Immature natural killer cell (primary cell): ENCODE data around the gene SND1. TPM values are rescaled to one million over a fixed set of nuclear protein-coding genes. Genes with fewer than 3 reads are reported as not detected.

Experiments used
- DNase-seq, 3 donors: peaks; one replicate each; pipeline ENCODE4 v3.0.0; 2022; ENCODE audit warnings: mixed read lengths in 1 of 3
- H3K27ac Mint-ChIP-seq, 6 donors: one replicate each; pipeline ENCODE4 v1.8.0; 2020; ENCODE audit warnings: mixed read lengths in 6 of 6, mild to moderate bottlenecking in 5 of 6, inconsistent platforms in 4 of 6, moderate library complexity in 3 of 6
- H3K27me3 Mint-ChIP-seq, 3 donors: one replicate each; pipeline ENCODE4 v1.8.0; 2020 to 2021; ENCODE audit warnings: low read depth in 3 of 3, mild to moderate bottlenecking in 3 of 3, mixed read lengths in 3 of 3, moderate library complexity in 3 of 3, inconsistent platforms in 1 of 3
- H3K36me3 Mint-ChIP-seq, 3 donors: one replicate each; pipeline ENCODE4 v1.8.0; 2020; ENCODE audit warnings: mixed read lengths in 3 of 3, inconsistent platforms in 2 of 3, mild to moderate bottlenecking in 2 of 3
- H3K4me1 Mint-ChIP-seq, 2 donors: one replicate each; pipeline ENCODE4 v1.8.0; 2020; ENCODE audit warnings: inconsistent platforms in 2 of 2, mild to moderate bottlenecking in 2 of 2, mixed read lengths in 2 of 2, moderate library complexity in 1 of 2
- H3K4me3 Mint-ChIP-seq, 5 donors: one replicate each; pipeline ENCODE4 v1.8.0; 2020; ENCODE audit warnings: mild to moderate bottlenecking in 5 of 5, mixed read lengths in 5 of 5, inconsistent platforms in 3 of 5, moderate library complexity in 3 of 5
- H3K9me3 Mint-ChIP-seq, 6 donors: one replicate each; pipeline ENCODE4 v1.8.0; 2020; ENCODE audit warnings: mild to moderate bottlenecking in 6 of 6, mixed read lengths in 6 of 6, inconsistent platforms in 4 of 6, moderate library complexity in 3 of 6
- polyA plus RNA-seq, 3 donors: library from polyadenylated mRNA; unstranded; fragments of 300-500 nt; fragmentation: Illumina TruSeq; gene quantifications; one replicate each; pipeline ENCODE4 v1.2.3, GENCODE V29; 2021

The SND1 gene
- polyA plus RNA-seq, 3 donors from 2014 or later, result 87.8 to 130 (median 116) TPM

DNA sequence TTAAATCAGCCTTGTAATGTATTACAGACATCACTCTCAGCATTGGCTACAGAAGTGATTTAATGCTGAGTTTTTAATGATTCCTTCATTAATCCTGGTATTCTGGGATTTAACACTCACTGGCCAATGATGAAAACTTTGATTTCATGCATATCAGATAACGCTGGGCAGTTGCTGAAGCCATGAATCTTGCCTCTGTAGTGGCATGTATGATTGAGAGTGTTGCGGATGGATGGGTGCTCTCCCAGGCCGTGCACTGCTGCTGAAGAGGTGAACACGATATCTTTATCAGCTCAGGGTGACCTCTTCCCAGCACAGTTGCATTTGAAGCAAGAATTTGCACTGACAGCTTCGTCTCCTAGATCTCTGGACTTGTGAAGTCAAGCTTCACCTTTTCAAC lies 210.5 kb downstream of the SND1 start:
- H3K9me3 Mint-ChIP-seq, result peaks cover 0 to 1% (median 0%) of the 10 kb centered on the region in 6 donors
- peaks cover 45 to 68% of the 10 kb centered on the region in 2 donors for H3K4me1 Mint-ChIP-seq
- H3K27me3 Mint-ChIP-seq, result peaks cover 0 to 5% (median 2%) of the 10 kb centered on the region in 3 donors
- H3K4me3 Mint-ChIP-seq, result no peak overlapping the region
- H3K27ac Mint-ChIP-seq, result no peak overlapping the region
- no peak for DNase-seq
- H3K36me3 Mint-ChIP-seq, result peaks cover 0 to 16% (median 10%) of the 10 kb centered on the region in 3 donors

DNA sequence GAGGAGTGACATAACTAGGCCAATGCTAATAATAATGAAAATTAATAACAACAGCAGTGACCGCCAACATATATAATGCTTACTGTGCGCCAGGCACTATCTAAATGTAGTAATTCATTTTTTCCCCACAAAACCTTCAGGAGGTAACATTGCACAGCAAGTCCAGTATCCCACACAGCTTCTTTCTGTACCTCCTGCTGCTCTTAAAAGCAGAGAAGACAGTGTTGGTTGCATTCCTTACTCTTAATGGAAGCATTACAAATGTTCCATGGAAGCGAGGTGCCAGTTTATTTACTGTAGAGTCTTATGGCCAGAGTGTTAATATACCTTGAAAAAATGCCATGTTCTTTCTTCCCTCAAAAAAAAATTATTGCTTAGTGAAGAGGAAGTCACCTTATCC lies 211.1 kb downstream of the SND1 start:
- peaks cover 0 to 16% (median 10%) of the 10 kb centered on the region in 3 donors for H3K36me3 Mint-ChIP-seq
- peaks cover 0 to 1% (median 0%) of the 10 kb centered on the region in 6 donors for H3K9me3 Mint-ChIP-seq
- peaks cover 0 to 5% (median 2%) of the 10 kb centered on the region in 3 donors for H3K27me3 Mint-ChIP-seq
- no peak overlapping the region for H3K4me3 Mint-ChIP-seq
- peaks cover 42 to 66% of the 10 kb centered on the region in 2 donors for H3K4me1 Mint-ChIP-seq
- no peak for DNase-seq
- H3K27ac Mint-ChIP-seq, result no peak overlapping the region

DNA sequence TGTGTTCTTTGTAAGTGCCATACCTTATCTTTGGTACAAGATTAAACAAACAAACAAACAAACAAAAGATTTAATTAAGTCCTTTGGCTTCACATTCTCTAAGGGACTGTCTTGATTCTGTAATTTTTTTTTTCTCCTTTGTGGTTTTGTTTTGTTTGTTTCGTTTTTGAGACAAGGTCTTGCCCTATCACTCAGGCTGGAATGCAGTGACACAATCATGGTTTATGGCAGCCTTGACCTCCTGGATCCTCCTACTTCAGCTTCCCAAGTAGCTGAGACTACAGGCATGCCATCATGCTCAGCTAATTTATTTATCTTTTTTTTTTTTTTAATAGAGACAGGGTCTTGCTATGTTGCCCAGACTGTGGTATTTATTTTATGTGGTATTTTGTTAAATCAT lies 213.5 kb downstream of the SND1 start:
- H3K27ac Mint-ChIP-seq, result peak overlapping the region in 2 of 6 donors; percentile 10 to 27
- H3K36me3 Mint-ChIP-seq, result peaks cover 0 to 15% (median 5%) of the 10 kb centered on the region in 3 donors
- H3K4me1 Mint-ChIP-seq, result peaks cover 19 to 48% of the 10 kb centered on the region in 2 donors
- peak; percentile 6 to 22 (median 19) for DNase-seq
- peak overlapping the region in 2 of 5 donors; percentile 35 to 36 for H3K4me3 Mint-ChIP-seq
- peaks cover 0 to 2% (median 0%) of the 10 kb centered on the region in 3 donors for H3K27me3 Mint-ChIP-seq
- H3K9me3 Mint-ChIP-seq, result peaks cover 0 to 1% (median 0%) of the 10 kb centered on the region in 6 donors

DNA sequence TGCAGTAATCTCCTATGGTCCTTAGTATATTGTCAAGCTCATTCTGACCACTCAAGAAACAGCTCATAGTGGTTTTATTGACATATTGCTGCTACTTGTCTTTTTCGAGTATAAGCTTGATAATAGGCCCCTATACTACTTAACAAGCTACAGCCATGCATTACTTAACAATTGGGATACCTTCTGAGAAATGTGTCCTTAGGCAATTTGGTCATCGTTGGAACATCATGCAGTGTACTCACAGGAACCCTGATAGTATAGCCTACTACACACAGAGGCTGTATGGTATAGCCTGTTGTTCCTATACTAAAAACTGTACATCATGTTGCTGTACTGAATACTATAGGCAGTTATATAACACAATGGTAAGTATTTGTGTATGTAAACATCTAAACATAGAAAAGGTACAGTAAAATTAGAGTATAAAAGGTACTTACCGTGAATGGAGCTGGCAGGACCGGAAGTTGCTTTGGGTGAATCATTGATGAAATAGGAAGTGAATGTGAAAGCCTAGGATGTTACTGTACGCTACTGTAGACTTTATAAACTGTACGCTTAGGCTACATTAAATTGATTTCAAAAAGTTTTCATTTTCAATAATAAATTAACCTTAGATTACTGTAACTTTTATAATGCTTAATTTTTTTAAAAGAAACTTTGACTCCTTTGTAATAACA lies 218.4 kb downstream of the SND1 start:
- H3K9me3 Mint-ChIP-seq, result no peaks in the 10 kb centered on the region
- peaks cover 17 to 46% of the 10 kb centered on the region in 2 donors for H3K4me1 Mint-ChIP-seq
- no peak for DNase-seq
- H3K4me3 Mint-ChIP-seq, result no peak overlapping the region
- H3K27me3 Mint-ChIP-seq, result no peaks in the 10 kb centered on the region
- H3K27ac Mint-ChIP-seq, result no peak overlapping the region
- peaks cover 0 to 9% (median 5%) of the 10 kb centered on the region in 3 donors for H3K36me3 Mint-ChIP-seq

DNA sequence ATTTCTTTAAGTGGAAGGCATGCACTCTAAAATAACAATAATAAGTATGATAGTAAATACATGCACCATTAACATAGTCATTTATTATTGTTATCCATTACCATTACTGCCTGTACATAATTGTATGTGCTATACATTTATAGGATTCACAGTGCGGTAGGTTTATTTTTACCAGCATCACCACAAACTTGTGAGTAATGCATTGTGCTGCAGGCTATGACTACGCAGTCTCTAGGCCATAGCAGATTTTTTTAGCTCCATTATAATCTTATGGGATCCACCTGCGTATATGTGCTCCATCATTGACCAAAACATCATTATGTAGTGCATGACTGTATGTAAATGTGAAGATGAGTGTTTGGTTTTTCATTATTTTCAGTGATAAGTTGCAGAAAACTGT lies 219.2 kb downstream of the SND1 start:
- Mint-ChIP-seq H3K9me3 (no peaks in the 10 kb centered on the region), H3K27ac (no peak overlapping the region), H3K36me3 (peaks cover 0 to 9% (median 5%) of the 10 kb centered on the region in 3 donors), H3K27me3 (peaks cover 0 to 2% (median 0%) of the 10 kb centered on the region in 3 donors), H3K4me1 (peaks cover 14 to 39% of the 10 kb centered on the region in 2 donors), H3K4me3 (no peak overlapping the region)
- no peak for DNase-seq

DNA sequence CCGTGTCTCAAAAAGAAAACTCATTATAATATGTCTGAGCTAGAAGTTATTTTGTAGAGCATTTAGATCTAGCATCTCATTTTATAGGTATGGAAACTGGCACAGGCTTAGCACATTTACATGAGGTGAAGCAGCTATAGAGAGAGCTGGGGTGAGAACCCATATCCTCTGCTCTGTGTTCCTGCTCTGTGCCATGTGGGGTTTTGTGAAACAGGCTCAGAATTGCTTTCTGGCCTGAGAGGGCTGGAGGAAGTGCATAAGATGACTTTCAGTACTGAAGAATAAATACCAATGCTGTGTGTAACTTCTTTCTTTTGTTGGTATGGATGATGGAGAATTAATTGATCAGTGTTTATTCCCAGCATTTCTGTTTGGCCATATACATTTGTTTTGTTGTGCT lies 220.1 kb downstream of the SND1 start:
- Mint-ChIP-seq H3K4me3 (no peak overlapping the region), H3K27me3 (peaks cover 0 to 2% (median 0%) of the 10 kb centered on the region in 3 donors), H3K36me3 (peaks cover 0 to 4% (median 4%) of the 10 kb centered on the region in 3 donors), H3K9me3 (no peaks in the 10 kb centered on the region), H3K27ac (peak overlapping the region in 1 of 6 donors; percentile 41), H3K4me1 (peaks cover 14 to 30% of the 10 kb centered on the region in 2 donors)
- DNase-seq, result no peak

DNA sequence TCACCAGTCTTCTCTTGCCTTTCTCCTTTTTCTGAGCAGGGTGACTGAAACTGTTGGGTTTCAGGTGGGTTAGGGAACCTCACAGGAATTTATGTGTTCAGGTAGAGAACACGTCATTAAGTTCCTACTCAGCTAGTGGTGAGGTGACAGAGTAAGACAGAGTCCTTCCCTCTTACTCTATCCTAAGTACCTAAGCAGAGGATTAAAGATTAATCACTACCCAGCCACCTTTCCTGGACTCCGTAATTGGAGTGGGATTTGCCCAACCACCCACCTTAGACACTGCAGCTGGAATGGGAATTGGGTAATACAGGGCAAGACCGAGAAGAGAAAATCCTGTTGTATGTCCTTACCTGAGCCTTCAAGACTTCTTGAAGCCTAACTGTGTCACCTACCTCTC lies 221.2 kb downstream of the SND1 start:
- DNase-seq, result no peak
- Mint-ChIP-seq H3K4me1 (peaks cover 14 to 24% of the 10 kb centered on the region in 2 donors), H3K9me3 (no peaks in the 10 kb centered on the region), H3K4me3 (no peak overlapping the region), H3K36me3 (peaks cover 0 to 4% (median 0%) of the 10 kb centered on the region in 3 donors), H3K27me3 (peaks cover 0 to 2% (median 0%) of the 10 kb centered on the region in 3 donors), H3K27ac (no peak overlapping the region)

DNA sequence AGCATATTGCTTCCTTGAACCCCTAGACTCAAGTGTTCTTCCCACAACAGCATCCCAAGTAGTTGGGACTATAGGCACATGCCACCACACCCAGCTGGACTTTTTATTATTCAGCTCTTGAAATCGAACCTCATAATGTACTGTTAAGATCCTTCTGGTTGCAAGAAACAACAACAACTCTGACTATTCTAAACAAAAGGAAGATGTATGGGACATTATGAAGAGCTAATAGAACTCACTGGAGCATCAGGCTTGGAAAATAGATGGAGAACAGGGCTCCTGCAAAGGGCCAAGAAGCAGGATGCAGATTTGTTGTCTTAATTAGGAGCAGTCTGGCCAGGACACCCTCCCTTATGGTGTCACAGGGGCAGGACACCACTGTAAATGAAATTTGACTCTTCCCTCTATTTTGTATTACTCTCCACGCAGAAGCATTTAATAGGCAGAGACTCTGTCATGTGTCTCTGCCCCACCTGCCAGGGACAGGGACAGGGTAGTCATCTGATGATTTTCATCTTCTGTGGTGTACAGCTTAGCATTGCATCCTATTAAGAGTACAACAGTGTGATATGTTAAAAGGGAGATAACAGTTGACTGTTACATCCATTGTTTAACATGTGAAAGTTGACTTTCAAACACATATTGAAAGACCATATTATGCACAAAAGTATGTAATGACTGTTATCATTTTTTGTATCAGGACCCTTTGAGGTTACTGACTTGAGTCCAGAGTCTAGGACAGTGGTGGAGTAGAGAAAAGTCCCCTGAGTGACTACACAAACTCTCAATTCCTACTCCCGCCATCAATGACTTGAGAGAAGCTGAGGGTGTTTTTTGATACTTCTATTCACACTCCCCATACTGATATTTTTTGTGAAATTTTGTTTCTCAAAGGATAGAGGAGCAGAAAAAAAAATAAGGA lies 222.0 kb downstream of the SND1 start:
- no peak for DNase-seq
- no peaks in the 10 kb centered on the region for H3K9me3 Mint-ChIP-seq
- no peak overlapping the region for H3K27ac Mint-ChIP-seq
- H3K4me1 Mint-ChIP-seq, result peaks cover 14 to 24% of the 10 kb centered on the region in 2 donors
- H3K4me3 Mint-ChIP-seq, result no peak overlapping the region
- H3K36me3 Mint-ChIP-seq, result peaks cover 0 to under 1% (median 0%) of the 10 kb centered on the region in 3 donors
- H3K27me3 Mint-ChIP-seq, result peaks cover 0 to 2% (median 0%) of the 10 kb centered on the region in 3 donors

DNA sequence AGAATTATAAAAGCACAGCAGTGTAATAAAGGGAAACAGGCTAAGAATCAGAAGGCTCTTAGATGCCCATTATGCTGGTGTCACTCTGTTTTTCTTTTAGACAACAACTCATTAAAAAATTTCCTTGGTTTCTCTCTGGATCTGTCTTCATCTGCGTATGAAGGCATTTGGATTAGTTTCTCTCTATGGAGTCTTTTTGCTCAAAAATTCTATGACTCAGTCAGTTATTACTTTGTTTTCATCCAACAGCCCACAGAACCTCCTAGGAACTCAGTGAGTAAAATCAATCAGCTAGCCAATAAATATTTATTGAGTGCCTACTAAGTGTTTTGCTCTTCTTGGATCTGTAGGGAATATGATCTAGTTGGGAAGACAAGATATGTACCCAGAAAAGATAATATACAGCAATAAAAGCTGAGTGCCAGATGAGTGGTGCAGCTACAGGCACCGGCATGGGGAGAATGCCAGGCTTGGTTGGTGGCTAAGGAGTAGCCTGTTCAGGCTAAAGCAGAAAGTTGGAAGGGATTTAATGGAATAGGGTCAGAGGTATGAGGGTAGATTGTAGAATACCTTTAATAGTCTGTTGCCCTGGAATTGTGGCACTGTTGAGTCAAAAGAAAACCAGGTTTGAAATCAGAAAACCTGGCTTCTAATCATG lies 223.1 kb downstream of the SND1 start:
- Mint-ChIP-seq H3K9me3 (no peaks in the 10 kb centered on the region), H3K36me3 (no peaks in the 10 kb centered on the region), H3K4me3 (no peak overlapping the region), H3K27me3 (peaks cover 0 to 2% (median 0%) of the 10 kb centered on the region in 3 donors), H3K4me1 (peaks cover 14 to 21% of the 10 kb centered on the region in 2 donors), H3K27ac (no peak overlapping the region)
- no peak for DNase-seq

DNA sequence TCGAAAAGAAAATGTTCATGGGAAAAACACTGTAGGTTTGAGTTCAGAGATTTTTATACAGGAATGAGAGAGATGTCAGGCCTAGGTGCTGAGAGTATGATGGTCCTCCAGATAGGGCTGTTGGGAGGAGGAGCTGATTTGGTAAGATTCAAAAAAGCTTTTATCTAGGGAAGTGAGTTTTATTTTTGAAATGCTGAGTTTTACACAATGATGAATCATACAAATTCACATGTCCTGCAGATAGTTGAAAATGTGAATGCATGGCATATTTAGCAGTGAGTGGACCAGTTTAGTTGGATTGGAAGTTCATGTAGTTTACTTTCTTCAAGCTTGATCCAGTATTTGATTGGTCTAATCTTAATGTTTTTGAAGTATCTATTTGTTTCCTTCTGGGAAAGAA lies 224.4 kb downstream of the SND1 start:
- peaks cover 14 to 28% of the 10 kb centered on the region in 2 donors for H3K4me1 Mint-ChIP-seq
- H3K9me3 Mint-ChIP-seq, result no peaks in the 10 kb centered on the region
- DNase-seq, result no peak
- H3K27me3 Mint-ChIP-seq, result peaks cover 0 to 2% (median 0%) of the 10 kb centered on the region in 3 donors
- no peak overlapping the region for H3K4me3 Mint-ChIP-seq
- H3K36me3 Mint-ChIP-seq, result no peaks in the 10 kb centered on the region
- no peak overlapping the region for H3K27ac Mint-ChIP-seq

DNA sequence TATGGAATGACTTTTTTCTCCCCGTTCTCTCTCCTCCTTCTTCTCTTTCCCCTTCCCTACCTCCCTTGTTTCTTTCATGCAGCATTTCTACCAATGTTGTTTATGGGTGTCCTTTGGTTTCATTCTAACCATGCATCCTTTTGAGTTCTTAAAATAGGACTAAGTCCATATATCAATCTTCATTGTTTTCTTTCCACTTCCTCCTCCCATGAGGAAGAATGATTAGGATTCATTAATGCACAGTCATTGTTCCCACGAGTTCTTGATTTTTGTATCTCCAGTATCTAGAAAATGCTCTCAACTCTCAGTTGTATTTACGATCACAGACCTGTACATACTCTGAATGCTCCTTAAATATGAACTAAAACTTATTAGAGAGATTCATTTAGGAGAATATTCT lies 226.0 kb downstream of the SND1 start:
- DNase-seq, result no peak
- H3K4me1 Mint-ChIP-seq, result peaks cover 9 to 19% of the 10 kb centered on the region in 2 donors

DNA sequence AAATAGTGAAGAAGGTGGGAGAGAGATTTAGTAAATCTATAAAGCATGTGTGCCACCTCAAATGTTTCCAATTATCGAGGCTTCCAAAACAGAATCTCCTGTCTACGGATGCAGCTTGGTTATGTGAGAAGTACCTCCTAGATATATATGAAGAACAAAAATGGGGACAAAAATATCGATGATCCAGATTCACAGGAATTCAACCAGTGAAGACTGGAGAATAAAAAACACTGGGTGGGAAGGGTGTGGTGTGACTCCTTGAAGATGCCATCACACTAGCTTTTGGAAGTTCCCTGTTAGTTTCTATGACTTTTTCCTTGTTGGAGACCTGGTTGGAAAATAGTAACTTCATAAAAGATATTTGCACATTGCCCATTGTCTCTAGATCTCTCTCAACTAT lies 226.8 kb downstream of the SND1 start:
- Mint-ChIP-seq H3K4me3 (no peak overlapping the region), H3K27me3 (peaks cover 0 to 2% (median 2%) of the 10 kb centered on the region in 3 donors), H3K27ac (no peak overlapping the region), H3K4me1 (peaks cover 9 to 22% of the 10 kb centered on the region in 2 donors), H3K36me3 (peaks cover 0 to 4% (median 0%) of the 10 kb centered on the region in 3 donors), H3K9me3 (no peaks in the 10 kb centered on the region)
- DNase-seq, result no peak

More for the DNA sequence above, 226.0 kb downstream of the SND1 start:
- H3K4me3 Mint-ChIP-seq, result no peak overlapping the region
- H3K27ac Mint-ChIP-seq, result no peak overlapping the region
- H3K36me3 Mint-ChIP-seq, result no peaks in the 10 kb centered on the region
- H3K9me3 Mint-ChIP-seq, result no peaks in the 10 kb centered on the region
- H3K27me3 Mint-ChIP-seq, result peaks cover 0 to 2% (median 2%) of the 10 kb centered on the region in 3 donors

DNA sequence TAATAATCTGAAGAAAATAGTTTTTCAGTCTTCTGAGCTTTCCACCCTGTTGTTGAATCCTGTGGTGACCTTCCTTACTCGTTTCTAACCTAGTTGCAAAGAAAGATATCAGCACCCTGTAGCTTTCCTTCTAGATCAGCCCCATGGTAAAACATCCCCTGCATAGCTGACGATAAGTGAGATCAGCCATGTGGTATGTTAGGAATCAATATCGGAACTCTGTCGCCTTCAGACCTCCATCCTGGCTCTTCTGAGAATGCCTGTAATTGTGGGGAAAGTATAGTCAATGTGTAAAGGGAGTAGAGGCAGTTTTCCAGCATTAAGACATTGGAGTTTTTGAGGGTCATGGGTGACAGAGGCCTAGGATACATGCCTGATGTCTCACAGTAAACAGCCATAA lies 227.4 kb downstream of the SND1 start:
- Mint-ChIP-seq H3K27ac (no peak overlapping the region), H3K4me1 (peaks cover 9 to 22% of the 10 kb centered on the region in 2 donors), H3K27me3 (peaks cover 0 to 2% (median 2%) of the 10 kb centered on the region in 3 donors), H3K36me3 (peaks cover 0 to 4% (median under 1%) of the 10 kb centered on the region in 3 donors), H3K9me3 (no peaks in the 10 kb centered on the region), H3K4me3 (no peak overlapping the region)
- DNase-seq, result no peak
